GM12878 (cell line): ENCODE measurements around the gene RGMB. TPM values are rescaled to one million over a fixed set of nuclear protein-coding genes. Genes with fewer than 3 reads are reported as not detected.

Experiments used
- ATAC-seq: fragments of 200-7000 bp; cut with Tn5 transposase; 3 replicates; pipeline ENCODE4 v1.9.1; 2020; ENCODE audit warnings: mild to moderate bottlenecking, moderate library complexity
- BruUV-seq: library from RNA; stranded (reverse); fragments of 400-500 nt; replicated peaks from 2 replicates; lab custom pipeline; 2021; lab: Mats Ljungman, UMichigan
- CTCF ChIA-PET: fragments of 300-600 bp; sonication (Branson Sonifier 250); formaldehyde crosslinking; extraction: SDS; loops from one replicate; lab custom pipeline; 2021; ENCODE audit warnings: inconsistent platforms; lab: Yijun Ruan, JAX
- POLR2A ChIA-PET: fragments of 350-600 bp; formaldehyde crosslinking; extraction: SDS; loops from one replicate; lab custom pipeline; 2021; ENCODE audit warnings: inconsistent platforms; lab: Charles Lee
- RAD21 ChIA-PET: fragments of 300-600 bp; sonication (Branson Sonifier 250); formaldehyde crosslinking; loops from one replicate; lab custom pipeline; 2023; ENCODE audit warnings: antibody characterized with exemption; ENCODE audit not compliant: unreplicated experiment; lab: Charles Lee
- SMC1A ChIA-PET: fragments of 300-600 bp; sonication (Branson Sonifier 250); formaldehyde crosslinking; loops from one replicate; lab custom pipeline; 2023; ENCODE audit not compliant: unreplicated experiment, uncharacterized antibody; lab: Charles Lee
- DNase-seq: peaks from one replicate; pipeline ENCODE4 v3.0.0-alpha.2; 2011; ENCODE audit warnings: low read depth, low spot score
- FAIRE-seq: peaks from 3 replicates; lab custom pipeline; 2011; peaks lifted over from hg19 to GRCh38; lab: Jason Lieb, UNC
- H2AFZ ChIP-seq: 2 replicates; pipeline ENCODE4 v1.6.0; 2011; ENCODE audit warnings: low read depth, low read length, control low read depth; ENCODE audit not compliant: control insufficient read depth
- H3K27ac ChIP-seq: 2 replicates; pipeline ENCODE4 v1.5.1; 2011; ENCODE audit warnings: control low read depth; ENCODE audit not compliant: control insufficient read depth, insufficient read depth
- H3K27me3 ChIP-seq, 2 experiments: replicated peaks in 1 of 2; 2 replicates each; pipeline versions ENCODE4 v1.6.0 to v1.6.1; 2011; ENCODE audit warnings: low read length in 1 of 2; ENCODE audit not compliant: control insufficient read depth in 2 of 2, insufficient read depth in 2 of 2
- H3K36me3 ChIP-seq, 2 experiments: 2 replicates each; pipeline ENCODE4 v1.5.1; 2011; ENCODE audit warnings: low read length in 1 of 2; ENCODE audit not compliant: control insufficient read depth in 2 of 2, insufficient read depth in 2 of 2
- H3K4me1 ChIP-seq: 2 replicates; pipeline ENCODE4 v1.6.1; 2011; ENCODE audit warnings: mild to moderate bottlenecking, low read length, moderate library complexity, mixed read lengths; ENCODE audit not compliant: control insufficient read depth, insufficient read depth
- H3K4me2 ChIP-seq: 2 replicates; pipeline ENCODE4 v1.6.0; 2011; ENCODE audit warnings: control low read depth; ENCODE audit not compliant: control insufficient read depth, insufficient read depth
- H3K4me3 ChIP-seq: fragments of 200-600 bp; sonication (generic); 2 replicates; pipeline ENCODE4 v1.5.1; 2016
- H3K79me2 ChIP-seq: 2 replicates; pipeline ENCODE4 v1.6.0; 2011; ENCODE audit warnings: low read length; ENCODE audit not compliant: control insufficient read depth, insufficient read depth
- H3K9ac ChIP-seq: 2 replicates; pipeline ENCODE4 v1.8.0; 2011; ENCODE audit warnings: low read length, control low read depth, mixed read lengths; ENCODE audit not compliant: control insufficient read depth, insufficient read depth
- H3K9me3 ChIP-seq: replicated peaks from 3 replicates; pipeline ENCODE4 v1.5.1; 2011; ENCODE audit warnings: mild to moderate bottlenecking, low read length; ENCODE audit not compliant: control insufficient read depth, insufficient read depth
- H4K20me1 ChIP-seq: 2 replicates; pipeline ENCODE4 v1.6.0; 2011; ENCODE audit not compliant: control insufficient read depth, insufficient read depth
- BCLAF1 ChIP-seq: fragments of 450-650 bp; IDR thresholded peaks from 2 replicates; pipeline ENCODE4 v1.6.1; 2017; ENCODE audit warnings: antibody characterized with exemption, mild to moderate bottlenecking, moderate library complexity
- EED ChIP-seq: sonication (generic); IDR thresholded peaks from 2 replicates; pipeline ENCODE4 v1.6.1; 2016; ENCODE audit warnings: antibody characterized with exemption, low read depth
- HSF1 ChIP-seq: fragments of 150-350 bp; IDR thresholded peaks from 2 replicates; pipeline ENCODE4 v1.6.1; 2014; ENCODE audit warnings: mild to moderate bottlenecking, low read depth, low read length
- IKZF1 ChIP-seq: fragments of 450-650 bp; conservative IDR thresholded peaks from 2 replicates; pipeline ENCODE4 v1.6.1; 2017; ENCODE audit warnings: antibody characterized with exemption, mild to moderate bottlenecking
- IRF4 ChIP-seq: IDR thresholded peaks from 2 replicates; pipeline ENCODE4 v1.6.1; 2011; ENCODE audit warnings: low read depth, low read length
- JUNB ChIP-seq: IDR thresholded peaks from 2 replicates; pipeline ENCODE4 v1.6.1; 2016; ENCODE audit warnings: antibody characterized with exemption, mild to moderate bottlenecking
- KLF5 ChIP-seq: fragments of 450-650 bp; IDR thresholded peaks from 2 replicates; pipeline ENCODE4 v1.6.1; 2014; ENCODE audit warnings: mild to moderate bottlenecking; ENCODE audit not compliant: partially characterized antibody
- RAD51 ChIP-seq: fragments of 450-650 bp; IDR thresholded peaks from 2 replicates; pipeline ENCODE4 v1.6.1; 2016; ENCODE audit warnings: moderate library complexity, mild to moderate bottlenecking, inconsistent platforms
- SMAD1 ChIP-seq: fragments of 450-650 bp; IDR thresholded peaks from 2 replicates; pipeline ENCODE4 v1.6.1; 2018; ENCODE audit warnings: mild to moderate bottlenecking, low read depth; ENCODE audit not compliant: partially characterized antibody
- SPI1 ChIP-seq: IDR thresholded peaks from 2 replicates; pipeline ENCODE4 v1.6.1; 2011; ENCODE audit warnings: low read depth, mild to moderate bottlenecking, low read length, moderate library complexity, borderline replicate concordance; ENCODE audit not compliant: insufficient read depth
- USF1 ChIP-seq: IDR thresholded peaks from 2 replicates; pipeline ENCODE4 v1.6.1; 2011; ENCODE audit warnings: borderline replicate concordance, low read depth, mild to moderate bottlenecking, moderate library complexity, mixed read lengths, low read length; ENCODE audit not compliant: insufficient read depth; ENCODE audit errors: extremely low read length
- ZBTB4 ChIP-seq: fragments of 450-650 bp; formaldehyde crosslinking; IDR thresholded peaks from 2 replicates; pipeline ENCODE4 v1.4.0; 2022; ENCODE audit warnings: mild to moderate bottlenecking, moderate library complexity
- WGBS: methylation state at CpG from one replicate; pipeline ENCODE4 v1.1.6; 2016; ENCODE audit warnings: low lambda C conversion rate; ENCODE audit not compliant: insufficient replicate concordance, insufficient coverage; ENCODE audit errors: missing lambda C conversion rate; 5-methylcytosine and 5-hydroxymethylcytosine counted together
- in situ Hi-C: fragments of 300-500 bp; cut with MboI; formaldehyde crosslinking; loops from 9 replicates; pipeline ENCODE4 v1.14.3; 2018; ENCODE audit warnings: mixed read lengths
- intact Hi-C: fragments of 100-400 bp; cut with micrococcal nuclease; formaldehyde crosslinking; loops from one replicate; pipeline ENCODE4 v1.14.2; 2022; ENCODE audit not compliant: unreplicated experiment
- polyA plus RNA-seq, 11 experiments: library from polyadenylated mRNA; depleted of rRNA in 4 of 11; unstranded in 6 of 11; stranded (reverse) in 5 of 11; fragments of >200 nt; fragmentation: Nextera tagmentation in 4 of 11; fragmentation: Illumina TruSeq in 1 of 11; extraction: Ambion mirVana in 4 of 11; extraction: Trizol in 1 of 11; gene quantifications; 1 replicate in 1 of 11; 2 replicates in 10 of 11; pipeline versions ENCODE4 v1.2.1 to v1.2.3, GENCODE V29; 2011 to 2016; ENCODE audit warnings: inconsistent platforms in 2 of 11, missing spikeins in 2 of 11, low read depth in 1 of 11
- total RNA-seq, 4 experiments: library from RNA; depleted of rRNA in 3 of 4; stranded (reverse); fragments of >200 nt in 3 of 4; fragmentation: Illumina TruSeq in 1 of 4; extraction: Trizol in 1 of 4; gene quantifications; 2 replicates each; pipeline versions ENCODE4 v1.2.1 to v1.2.3, GENCODE V29; 2013 to 2021

The RGMB gene
- total and polyA plus RNA-seq, 10 of the 15 experiments (the other 5 are each of a cell fraction or from before 2014, with no cell fraction given): 1.3 to 15.3 (median 7.4) TPM

GRCh38 chr5:98770209-98770910, 3.1 kb upstream of the RGMB start (continued):
- TF ChIP-seq KLF5 (no peak), IKZF1 (no peak), HSF1 (no peak)

GRCh38 chr5:98770911-98771322, 2.5 kb upstream of the RGMB start:
- Histone ChIP-seq H3K4me1 (peaks cover 17% of the 10 kb centered on the region), H4K20me1 (no peaks in the 10 kb centered on the region), H3K27me3 (peaks cover 3 to 9% of the 10 kb centered on the region in 2 experiments; a peak in 3 of 4 replicates), H3K9me3 (no peaks in the 10 kb centered on the region), H3K9ac (peak overlapping the region; percentile 43; the same call in 1 of the 2 replicates), H3K79me2 (peaks cover 17% of the 10 kb centered on the region), H3K36me3 (no peaks in the 10 kb centered on the region), H3K4me2 (peak overlapping the region; percentile 92), H3K4me3 (peak overlapping the region; percentile 79), H2AFZ (peak overlapping the region; percentile 81), H3K27ac (no peak overlapping the region)
- DNase-seq: no peak
- FAIRE-seq: peak; percentile 47
- no peak for ATAC-seq
- in situ Hi-C loops (loop anchor here (10.0 kb wide), 1 partner anchor 264 kb away; no protein-coding TSS in a partner anchor), intact Hi-C loops (loop anchor here (5.0 kb wide), 4 partner anchors 136 to 1579 kb away; no protein-coding TSS in a partner anchor)
- POLR2A ChIA-PET: no interaction called here
- WGBS: 0% methylated on average over 6 of the region's 6 CpGs
- SMC1A ChIA-PET: interaction anchor here (0.6 to 5.3 kb wide), 15 partner anchors 10 to 1540 kb away, joined by 3 to 24 read pairs (median 3); no protein-coding TSS in a partner anchor
- CTCF ChIA-PET: interaction anchor here (0.5 to 7.5 kb wide), 31 partner anchors 10 to 1901 kb away, joined by 3 to 104 read pairs (median 4); no protein-coding TSS in a partner anchor
- RAD21 ChIA-PET: interaction anchor here (0.8 to 2.9 kb wide), 10 partner anchors 10 to 1579 kb away, joined by 3 to 14 read pairs (median 3); no protein-coding TSS in a partner anchor
- no TSS peak for BruUV-seq
- TF ChIP-seq BCLAF1 (no peak), RAD51 (no peak), USF1 (no peak), SPI1 (no peak), SMAD1 (no peak), ZBTB4 (CRISPR knock-in tag) (no peak), IRF4 (no peak), EED (no peak), JUNB (no peak)
